H1 (cell line): ENCODE results near the gene CCDC171. TPM values are rescaled to one million over a fixed set of nuclear protein-coding genes. Genes with fewer than 3 reads are reported as not detected.

Experiments used
- CTCF ChIA-PET: fragments of 300-600 bp; sonication (Branson Sonifier 250); formaldehyde crosslinking; loops from one replicate; lab custom pipeline; 2021; ENCODE audit not compliant: partially characterized antibody; lab: Charles Lee
- POLR2A ChIA-PET: fragments of 300-600 bp; sonication (Branson Sonifier 250); formaldehyde crosslinking; loops from one replicate; lab custom pipeline; 2021; ENCODE audit warnings: inconsistent platforms; ENCODE audit not compliant: partially characterized antibody; lab: Charles Lee
- DNase-seq, 2 experiments: peaks; one replicate each; pipeline versions ENCODE4 v3.0.0 to v3.0.0-alpha.2; 2010 to 2022; ENCODE audit warnings: low spot score in 2 of 2, low read depth in 1 of 2, mixed read lengths in 1 of 2
- FAIRE-seq: peaks from 2 replicates; lab custom pipeline; 2011; peaks lifted over from hg19 to GRCh38; lab: Jason Lieb, UNC
- H2AFZ ChIP-seq: 2 replicates; pipeline ENCODE4 v1.8.1; 2012; ENCODE audit warnings: low read length, inconsistent platforms
- H2AK5ac ChIP-seq: 2 replicates; pipeline ENCODE4 v1.6.1; 2013; ENCODE audit warnings: low read depth, low read length
- H2BK120ac ChIP-seq: replicated peaks from 2 replicates; pipeline ENCODE3; 2013; ENCODE audit warnings: low read depth, low read length, inconsistent platforms
- H2BK12ac ChIP-seq: 2 replicates; pipeline ENCODE4 v1.6.1; 2013; ENCODE audit warnings: low read depth, low read length
- H2BK15ac ChIP-seq: 2 replicates; pipeline ENCODE4 v1.6.1; 2013; ENCODE audit warnings: low read length
- H2BK20ac ChIP-seq: 2 replicates; pipeline ENCODE4 v1.6.1; 2013; ENCODE audit warnings: low read length
- H2BK5ac ChIP-seq: 2 replicates; pipeline ENCODE4 v1.6.1; 2013; ENCODE audit warnings: low read depth, low read length
- H3K14ac ChIP-seq: 2 replicates; pipeline ENCODE4 v1.6.1; 2013; ENCODE audit warnings: inconsistent platforms; ENCODE audit not compliant: insufficient read length
- H3K18ac ChIP-seq: 2 replicates; pipeline ENCODE4 v1.6.1; 2013; ENCODE audit warnings: low read length; ENCODE audit errors: extremely low read depth
- H3K23ac ChIP-seq: 2 replicates; pipeline ENCODE4 v1.6.1; 2013; ENCODE audit warnings: inconsistent platforms; ENCODE audit not compliant: insufficient read length
- H3K23me2 ChIP-seq: 2 replicates; pipeline ENCODE4 v1.6.1; 2013; ENCODE audit warnings: low read depth, low read length
- H3K27ac ChIP-seq: 2 replicates; pipeline ENCODE4 v1.6.1; 2011; ENCODE audit warnings: low read depth, low read length, inconsistent platforms
- H3K27me3 ChIP-seq, 4 experiments: replicated peaks in 1 of 4; 1 replicate in 1 of 4; 2 replicates in 3 of 4; pipeline versions ENCODE4 v1.6.1 to v1.8.1; 2011 to 2013; ENCODE audit warnings: low read length in 3 of 4, mild to moderate bottlenecking in 3 of 4, inconsistent platforms in 2 of 4, mixed read lengths in 2 of 4, moderate library complexity in 1 of 4; ENCODE audit not compliant: control insufficient read depth in 3 of 4, insufficient read depth in 3 of 4; ENCODE audit errors: extremely low read depth in 1 of 4
- H3K36me3 ChIP-seq, 4 experiments: 2 replicates each; pipeline versions ENCODE4 v1.6.1 to v1.8.1; 2011 to 2013; ENCODE audit warnings: mild to moderate bottlenecking in 4 of 4, low read length in 3 of 4, moderate library complexity in 2 of 4, control low read depth in 1 of 4, inconsistent platforms in 1 of 4; ENCODE audit not compliant: insufficient read depth in 4 of 4, control insufficient read depth in 2 of 4
- H3K4ac ChIP-seq: replicated peaks from 2 replicates; pipeline ENCODE3; 2013; ENCODE audit warnings: low read length, low read depth, mixed read lengths, inconsistent platforms; ENCODE audit not compliant: insufficient read length
- H3K4me1 ChIP-seq, 4 experiments: replicated peaks in 1 of 4; 1 replicate in 1 of 4; 2 replicates in 3 of 4; pipeline versions ENCODE4 v1.6.1 to v1.8.1; 2011 to 2013; ENCODE audit warnings: low read length in 3 of 4, inconsistent platforms in 2 of 4, mixed read lengths in 1 of 4; ENCODE audit not compliant: insufficient read depth in 4 of 4, control insufficient read depth in 3 of 4
- H3K4me2 ChIP-seq, 2 experiments: 2 replicates each; pipeline versions ENCODE4 v1.6.1 to v1.8.1; 2011 to 2013; ENCODE audit warnings: low read depth in 2 of 2, low read length in 2 of 2, control low read depth in 1 of 2, inconsistent platforms in 1 of 2, mild to moderate bottlenecking in 1 of 2; ENCODE audit not compliant: insufficient read depth in 1 of 2
- H3K4me3 ChIP-seq, 4 experiments: fragments of 200-600, 300-600 bp in 1 of 4; sonication (generic), shearing (Covaris generic), sonication (Bioruptor Twin) in 1 of 4; 2 replicates each; pipeline versions ENCODE4 v1.5.1 to v1.8.1; 2011 to 2016; ENCODE audit warnings: low read length in 4 of 4, low read depth in 3 of 4, control low read depth in 2 of 4, inconsistent platforms in 2 of 4, mild to moderate bottlenecking in 2 of 4, mixed read lengths in 1 of 4, moderate library complexity in 1 of 4; ENCODE audit not compliant: insufficient read depth in 2 of 4; ENCODE audit errors: extremely low read depth in 1 of 4
- H3K56ac ChIP-seq: replicated peaks from 2 replicates; pipeline ENCODE3; 2013; ENCODE audit warnings: low read depth, mild to moderate bottlenecking, mixed read lengths, low read length, inconsistent platforms; ENCODE audit not compliant: insufficient read length
- H3K79me1 ChIP-seq: 2 replicates; pipeline ENCODE4 v1.6.1; 2013; ENCODE audit warnings: low read depth, low read length, control low read depth
- H3K79me2 ChIP-seq, 2 experiments: 2 replicates each; pipeline versions ENCODE4 v1.6.1 to v1.8.1; 2012 to 2013; ENCODE audit warnings: low read length in 2 of 2, mild to moderate bottlenecking in 2 of 2, inconsistent platforms in 1 of 2; ENCODE audit not compliant: insufficient read depth in 2 of 2, control insufficient read depth in 1 of 2
- H3K9ac ChIP-seq, 4 experiments: replicated peaks in 1 of 4; 1 replicate in 1 of 4; 2 replicates in 3 of 4; pipeline versions ENCODE4 v1.6.1 to v1.8.1; 2011 to 2013; ENCODE audit warnings: low read depth in 3 of 4, low read length in 3 of 4, control low read depth in 2 of 4, mild to moderate bottlenecking in 2 of 4, moderate library complexity in 2 of 4, inconsistent platforms in 1 of 4; ENCODE audit errors: extremely low read depth in 1 of 4
- H3K9me3 ChIP-seq, 2 experiments: 2 replicates each; pipeline versions ENCODE4 v1.6.1 to v1.8.1; 2012 to 2013; ENCODE audit warnings: mild to moderate bottlenecking in 2 of 2, moderate library complexity in 2 of 2, control low read depth in 1 of 2, inconsistent platforms in 1 of 2, low read depth in 1 of 2, low read length in 1 of 2, mixed read lengths in 1 of 2; ENCODE audit not compliant: insufficient read depth in 2 of 2
- H4K20me1 ChIP-seq, 2 experiments: replicated peaks in 1 of 2; 2 replicates each; pipeline versions ENCODE3 to v1.8.1; 2011 to 2013; ENCODE audit warnings: inconsistent platforms in 2 of 2, low read length in 2 of 2, mild to moderate bottlenecking in 1 of 2; ENCODE audit not compliant: insufficient read depth in 2 of 2, control insufficient read depth in 1 of 2
- H4K5ac ChIP-seq: 2 replicates; pipeline ENCODE4 v1.6.1; 2013; ENCODE audit warnings: low read length, low read depth, mixed read lengths, inconsistent platforms; ENCODE audit not compliant: insufficient read length
- H4K8ac ChIP-seq: 2 replicates; pipeline ENCODE4 v1.8.0; 2013; ENCODE audit warnings: mild to moderate bottlenecking, moderate library complexity, low read length, inconsistent platforms; ENCODE audit not compliant: insufficient read depth; ENCODE audit errors: extremely low read depth
- H4K91ac ChIP-seq: replicated peaks from 2 replicates; pipeline ENCODE3; 2013; ENCODE audit warnings: low read length, mixed read lengths, inconsistent platforms; ENCODE audit not compliant: insufficient read length
- BACH1 ChIP-seq: IDR thresholded peaks from 2 replicates; pipeline ENCODE4 v1.6.1; 2012; ENCODE audit warnings: low read length, improper control_type of control experiment
- CHD1 ChIP-seq: IDR thresholded peaks from 2 replicates; pipeline ENCODE4 v1.6.1; 2012; ENCODE audit warnings: low read depth, low read length, improper control_type of control experiment
- CTBP2 ChIP-seq: IDR thresholded peaks from 2 replicates; pipeline ENCODE4 v1.7.0; 2011; ENCODE audit warnings: borderline replicate concordance, mild to moderate bottlenecking, moderate library complexity, mixed read lengths, low read length; ENCODE audit not compliant: insufficient read depth, insufficient read length
- E2F6 ChIP-seq: IDR thresholded peaks from 2 replicates; pipeline ENCODE4 v1.6.1; 2012; ENCODE audit warnings: inconsistent platforms
- GTF2F1 ChIP-seq: IDR thresholded peaks from 2 replicates; pipeline ENCODE4 v1.6.1; 2012; ENCODE audit warnings: low read depth, low read length, improper control_type of control experiment, borderline replicate concordance
- HDAC2 ChIP-seq, 2 experiments: fragments of 300-600 bp in 1 of 2; sonication (generic) in 1 of 2; IDR thresholded peaks; 2 replicates each; pipeline ENCODE4 v1.6.1; 2011 to 2012; ENCODE audit warnings: low read depth in 2 of 2, low read length in 2 of 2, mild to moderate bottlenecking in 2 of 2, moderate library complexity in 2 of 2, borderline replicate concordance in 1 of 2, inconsistent platforms in 1 of 2
- KDM4A ChIP-seq: IDR thresholded peaks from one replicate; pipeline ENCODE4 v1.7.1; 2012; ENCODE audit warnings: low read depth, mild to moderate bottlenecking, moderate library complexity, low read length, inconsistent platforms; ENCODE audit not compliant: severe bottlenecking
- POLR2A ChIP-seq, 2 experiments: IDR thresholded peaks; 1 replicate in 1 of 2; 2 replicates in 1 of 2; pipeline ENCODE4 v1.6.1; 2011; ENCODE audit warnings: low read depth in 2 of 2, low read length in 2 of 2, mild to moderate bottlenecking in 2 of 2; ENCODE audit errors: control extremely low read depth in 1 of 2
- POU5F1 ChIP-seq: IDR thresholded peaks from 2 replicates; pipeline ENCODE4 v1.6.1; 2011; ENCODE audit warnings: low read depth, mild to moderate bottlenecking, low read length, moderate library complexity
- RAD21 ChIP-seq, 2 experiments: IDR thresholded peaks in 1 of 2; conservative IDR thresholded peaks in 1 of 2; 2 replicates each; pipeline ENCODE4 v1.6.1; 2011; ENCODE audit warnings: low read depth in 2 of 2, low read length in 2 of 2, improper control_type of control experiment in 1 of 2, inconsistent platforms in 1 of 2, mild to moderate bottlenecking in 1 of 2, moderate library complexity in 1 of 2
- RFX5 ChIP-seq: IDR thresholded peaks from 2 replicates; pipeline ENCODE4 v1.6.1; 2011; ENCODE audit warnings: low read depth, low read length, improper control_type of control experiment, borderline replicate concordance
- YY1 ChIP-seq: IDR thresholded peaks from 2 replicates; pipeline ENCODE4 v1.6.1; 2011; ENCODE audit warnings: low read depth, mild to moderate bottlenecking, low read length
- WGBS, 2 experiments: shearing (Covaris generic) in 1 of 2; methylation state at CpG; one replicate each; pipeline versions ENCODE4 v1.1.6 to v1.1.7; 2013 to 2015; ENCODE audit warnings: low lambda C conversion rate in 2 of 2, mixed read lengths in 2 of 2, inconsistent platforms in 1 of 2, low coverage in 1 of 2, missing lambda C conversion rate in 1 of 2; ENCODE audit not compliant: insufficient replicate concordance in 2 of 2, insufficient coverage in 1 of 2, insufficient read length in 1 of 2; ENCODE audit errors: extremely low coverage in 1 of 2, missing lambda C conversion rate in 1 of 2; 5-methylcytosine and 5-hydroxymethylcytosine counted together
- polyA plus RNA-seq, 7 experiments: library from polyadenylated mRNA; depleted of rRNA in 3 of 7; stranded (reverse) in 5 of 7; unstranded in 2 of 7; fragments of >200 nt in 5 of 7; fragments of 200-250 nt in 2 of 7; gene quantifications; 1 replicate in 5 of 7; 2 replicates in 1 of 7; 4 replicates in 1 of 7; pipeline versions ENCODE4 v1.2.1 to v1.2.3, GENCODE V29; 2011 to 2013; ENCODE audit warnings: missing spikeins in 2 of 7, mixed read lengths in 2 of 7
- total RNA-seq: library from RNA; stranded (reverse); fragmentation: NEBNext Ultra II Directional; extraction: Animal tissue kit (Norgen Biotek cat#: 25700); gene quantifications from 2 replicates; pipeline ENCODE4 v1.2.1, GENCODE V29; 2021

Gene CCDC171
- total and polyA plus RNA-seq, 2 of the 8 experiments (the other 6 are each of a cell fraction or from before 2014, with no cell fraction given) = 0.83 to 2.3 TPM

- Histone ChIP-seq H3K9me3 (no peaks in the 10 kb centered on the region; a peak in 1 of 4 replicates), H3K4me1 (peaks cover 0 to 3% (median 2%) of the 10 kb centered on the region in 4 experiments; a peak in 3 of 7 replicates), H3K23ac (no peak overlapping the region), H3K18ac (no peak overlapping the region), H3K79me1 (no peaks in the 10 kb centered on the region), H3K56ac (no peak overlapping the region), H3K14ac (no peak overlapping the region), H3K79me2 (no peaks in the 10 kb centered on the region), H3K27ac (no peak overlapping the region), H4K20me1 (no peaks in the 10 kb centered on the region), H3K36me3 (no peaks in the 10 kb centered on the region), H3K23me2 (no peaks in the 10 kb centered on the region), H2BK12ac (no peak overlapping the region), H4K91ac (no peak overlapping the region), H2BK15ac (no peak overlapping the region), H4K8ac (no peak overlapping the region), H2AK5ac (no peak overlapping the region), H3K4me3 (no peak overlapping the region), H2AFZ (no peak overlapping the region), H3K4me2 (no peak overlapping the region), H3K27me3 (no peaks in the 10 kb centered on the region), H3K4ac (no peak overlapping the region), H2BK5ac (no peak overlapping the region), H3K9ac (no peak overlapping the region), H2BK20ac (no peak overlapping the region), H2BK120ac (no peak overlapping the region), H4K5ac (no peak overlapping the region)
- CTCF ChIA-PET = interaction anchor here (1.8 kb wide), 1 partner anchor 17 kb away, joined by 4 read pairs; no protein-coding TSS in a partner anchor
- FAIRE-seq (no peak), DNase-seq (no peak)
- POLR2A ChIA-PET = no interaction called here
- WGBS, 2 experiments = 90% methylated on average over 1 of the region's 1 CpG; no CpG with 5 or more reads in 1 of the 2 experiments
- no peak for TF ChIP-seq POU5F1
- no peak for TF ChIP-seq CTBP2
- TF ChIP-seq CHD1 = no peak
- TF ChIP-seq POLR2A (IDR thresholded peaks at IDR 0.05; ENCODE audit: control extremely low read depth in 1 of 2, low read depth in 2 of 2, low read length in 2 of 2) = no peak
- TF ChIP-seq E2F6 = no peak
- no peak for TF ChIP-seq GTF2F1
- no peak for TF ChIP-seq BACH1
- no peak for TF ChIP-seq KDM4A
- no peak for TF ChIP-seq HDAC2 (IDR thresholded peaks at IDR 0.05; ENCODE audit: borderline replicate concordance in 1 of 2, low read depth in 2 of 2, low read length in 2 of 2)
- TF ChIP-seq RAD21 (IDR thresholded peaks at IDR 0.05 in 1 of 2, conservative IDR thresholded peaks at IDR 0.05 in 1 of 2; ENCODE audit: low read depth in 2 of 2, low read length in 2 of 2) = no peak
- TF ChIP-seq RFX5 = no peak
- no peak for TF ChIP-seq YY1
These were observed 173.1 kb downstream of the CCDC171 start for GRCh38 chr9:15725953-15726352.
